GM18868 (cell line): ENCODE results near the gene SLC6A15.

Experiments used
- ATAC-seq: cut with Tn5 transposase; IDR thresholded peaks from one replicate; pipeline ENCODE4 v1.9.1; 2021; ENCODE audit warnings: mild to moderate bottlenecking, moderate library complexity; ENCODE audit not compliant: unreplicated experiment

The SLC6A15 gene

DNA sequence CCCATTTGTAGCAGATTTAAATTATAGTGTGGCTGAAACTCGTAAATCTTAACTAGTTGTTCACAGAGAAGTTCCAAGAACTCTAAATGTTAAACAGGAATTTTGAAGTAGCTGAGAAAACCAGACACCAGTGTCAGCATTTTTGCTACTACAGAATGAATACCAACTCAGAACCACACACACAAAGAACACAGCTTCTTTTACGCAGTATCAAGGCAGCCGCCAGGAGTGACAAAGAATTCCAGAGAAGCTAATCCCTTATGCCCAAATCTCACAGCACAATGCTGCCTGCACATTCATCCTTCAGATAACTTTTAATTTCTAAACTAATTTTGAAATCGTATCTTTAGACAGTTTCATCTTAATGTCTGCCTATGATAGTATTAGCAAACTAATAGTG is 37.4 kb downstream of the SLC6A15 start:
- no peak for ATAC-seq

DNA sequence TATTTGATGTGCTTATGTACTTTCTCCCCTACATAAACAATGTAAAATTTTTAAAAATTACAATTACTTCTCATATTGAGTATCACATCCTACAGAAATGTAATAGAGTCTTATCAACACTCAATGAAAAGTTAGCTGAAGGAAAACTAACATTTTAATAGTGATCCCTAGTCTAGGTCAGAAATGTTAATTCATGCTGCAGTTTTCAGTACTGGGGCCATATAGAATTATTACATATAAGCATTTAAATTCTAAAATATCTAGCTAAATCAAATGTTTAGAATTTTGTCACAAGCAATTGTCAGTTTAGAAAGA is 37.8 kb downstream of the SLC6A15 start:
- ATAC-seq = no peak

DNA sequence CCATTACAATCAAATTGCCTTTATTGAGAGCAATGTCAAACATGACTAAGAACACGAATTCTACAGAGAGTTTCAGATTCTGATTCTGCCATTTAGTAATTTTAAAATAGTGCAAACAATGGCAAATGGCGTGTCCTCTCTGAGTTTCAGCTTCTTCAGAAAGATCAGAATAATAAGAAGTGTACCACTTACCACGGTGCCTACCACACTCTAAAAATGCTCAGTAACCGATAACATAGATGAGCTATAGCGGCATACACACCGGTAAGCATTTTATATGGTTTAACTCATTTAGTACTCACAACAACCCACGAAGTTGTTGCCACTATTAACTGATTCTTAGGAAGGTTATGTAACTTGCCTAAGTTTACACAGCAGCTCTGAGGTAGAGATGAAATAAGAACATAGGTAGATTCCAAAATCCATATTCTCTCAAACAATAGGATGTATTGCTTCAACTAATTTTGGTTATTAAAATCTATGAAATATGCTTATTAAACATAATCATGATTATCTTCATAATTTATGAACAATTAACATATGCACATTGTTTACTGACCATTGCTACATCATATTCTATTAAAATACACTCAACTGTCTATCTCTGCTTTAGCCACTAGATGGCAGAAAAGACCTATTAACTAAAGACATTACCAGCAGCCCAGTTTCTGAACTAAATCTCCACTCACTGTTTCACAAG is 38.3 kb downstream of the SLC6A15 start:
- ATAC-seq = peak; percentile 94

DNA sequence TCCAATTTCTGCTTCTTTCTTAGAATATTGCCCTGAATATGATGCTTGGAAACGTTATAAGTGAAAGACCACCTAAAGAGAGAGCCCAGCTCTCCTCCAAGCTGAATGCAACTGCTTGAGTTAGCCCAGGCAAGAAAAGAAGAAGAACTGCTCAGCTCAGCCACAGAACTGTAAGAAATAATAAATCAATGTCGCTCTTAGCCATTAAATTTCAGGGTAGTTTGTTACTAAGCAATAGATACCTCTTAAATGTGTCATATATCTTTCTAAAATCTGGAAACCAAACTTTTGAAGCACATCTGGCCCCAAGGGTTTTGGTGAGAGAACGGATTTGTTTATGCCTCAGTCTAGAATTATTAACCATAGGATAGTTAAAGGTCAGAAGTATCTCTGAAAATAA is 50.4 kb downstream of the SLC6A15 start:
- ATAC-seq = no peak

DNA sequence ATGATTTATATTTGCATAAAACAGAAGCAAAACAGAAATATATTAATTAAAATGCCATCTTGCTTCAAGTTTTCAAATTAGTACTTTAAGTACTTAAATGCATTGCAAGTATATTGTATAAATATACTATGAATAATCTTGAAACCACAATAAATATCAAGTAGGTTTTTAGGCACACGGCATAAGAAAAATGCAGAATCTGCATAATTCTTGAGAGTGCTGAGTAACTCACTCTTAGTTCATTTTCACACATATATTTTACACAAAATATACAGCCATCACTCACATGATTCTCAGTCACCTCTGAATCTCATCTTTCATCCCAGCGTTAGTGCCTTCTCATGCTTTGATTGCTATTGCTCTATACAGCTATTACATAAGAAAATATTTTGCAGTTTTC is 51.9 kb downstream of the SLC6A15 start:
- no peak for ATAC-seq

DNA sequence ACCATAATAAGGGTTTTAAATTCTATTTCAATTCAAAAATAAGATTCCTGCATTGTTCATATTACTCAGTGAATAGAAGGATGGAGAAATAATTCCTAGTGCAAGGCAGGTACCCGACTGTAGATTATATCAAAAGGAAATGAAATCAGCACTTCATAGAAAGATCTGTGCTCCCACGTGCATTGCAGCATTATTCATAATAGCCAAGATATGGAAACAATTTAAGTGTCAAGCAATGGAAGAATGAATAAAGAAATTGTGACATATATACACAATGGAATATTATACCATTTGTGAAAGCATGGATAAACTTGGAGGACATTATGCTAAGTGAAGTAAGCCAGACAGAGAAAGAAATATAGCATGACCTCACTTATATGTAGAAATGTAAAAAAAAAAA is 53.8 kb downstream of the SLC6A15 start:
- no peak for ATAC-seq

DNA sequence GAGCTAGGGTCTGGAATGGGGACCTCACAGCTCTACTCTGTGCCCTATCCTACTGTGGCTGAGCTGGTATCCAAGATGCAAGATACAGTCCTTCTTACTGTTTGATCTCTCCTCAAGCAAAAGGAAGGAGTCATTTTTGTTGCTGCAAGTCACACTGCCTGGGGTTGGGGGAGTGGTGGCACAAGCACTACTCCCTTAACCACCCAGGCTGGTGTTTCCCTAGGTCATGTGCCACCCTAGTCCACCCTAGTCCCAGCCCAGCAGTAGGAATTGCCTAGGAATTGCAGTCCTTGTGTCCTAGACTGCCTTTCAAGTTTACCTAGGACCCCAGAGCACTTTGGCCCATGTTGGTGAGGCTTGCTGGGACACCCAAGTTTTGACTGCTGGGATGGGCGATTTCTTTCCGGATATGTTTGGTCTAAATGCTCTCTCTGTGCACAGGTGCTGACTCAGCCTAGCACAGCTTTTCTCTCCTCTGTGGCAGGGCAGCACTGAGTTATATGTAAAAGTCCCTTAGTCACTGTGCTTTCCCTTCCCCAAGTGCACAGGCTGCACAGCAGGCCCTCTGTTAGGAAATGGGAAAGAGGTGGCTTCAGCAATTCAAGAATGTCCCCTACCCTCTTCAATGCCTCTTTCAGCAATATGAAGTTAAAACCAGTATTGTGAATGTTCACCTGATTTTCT is 54.9 kb downstream of the SLC6A15 start:
- peak; percentile 36 for ATAC-seq

DNA sequence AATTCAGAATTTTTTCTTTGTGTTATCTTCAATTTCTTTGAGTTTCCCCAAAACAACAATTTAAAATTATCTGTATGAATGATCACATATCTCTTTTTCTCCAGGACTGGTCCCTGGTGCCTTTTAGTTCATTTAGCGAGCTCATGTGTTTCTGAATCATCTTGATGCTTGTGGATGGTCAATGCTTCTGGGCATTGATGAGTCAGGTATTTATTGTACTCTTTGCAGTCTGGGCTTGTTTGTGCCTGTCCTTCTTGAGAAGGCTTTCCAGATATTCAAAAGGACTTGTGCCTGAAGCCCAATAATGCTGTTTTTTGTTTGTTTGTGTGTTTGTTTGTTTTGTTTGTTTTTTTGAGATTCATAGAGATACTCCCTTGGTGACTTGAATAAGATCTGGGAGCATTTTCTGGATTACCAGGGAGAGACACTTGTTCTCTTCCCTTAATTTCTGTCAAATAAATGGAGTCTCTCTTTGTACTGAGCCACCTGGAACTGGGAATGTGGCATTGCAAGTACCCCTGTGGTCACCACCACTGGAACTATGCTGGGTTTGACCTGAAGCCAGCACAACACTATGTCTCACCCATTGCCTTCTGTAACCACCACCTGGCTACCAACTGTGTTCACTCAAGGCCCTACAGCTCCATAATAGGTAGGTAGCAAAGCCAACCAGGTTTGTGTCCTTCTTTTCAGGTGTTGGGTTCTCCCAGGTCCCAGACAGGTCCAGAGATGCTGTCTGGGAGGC is 56.3 kb downstream of the SLC6A15 start:
- no peak for ATAC-seq

DNA sequence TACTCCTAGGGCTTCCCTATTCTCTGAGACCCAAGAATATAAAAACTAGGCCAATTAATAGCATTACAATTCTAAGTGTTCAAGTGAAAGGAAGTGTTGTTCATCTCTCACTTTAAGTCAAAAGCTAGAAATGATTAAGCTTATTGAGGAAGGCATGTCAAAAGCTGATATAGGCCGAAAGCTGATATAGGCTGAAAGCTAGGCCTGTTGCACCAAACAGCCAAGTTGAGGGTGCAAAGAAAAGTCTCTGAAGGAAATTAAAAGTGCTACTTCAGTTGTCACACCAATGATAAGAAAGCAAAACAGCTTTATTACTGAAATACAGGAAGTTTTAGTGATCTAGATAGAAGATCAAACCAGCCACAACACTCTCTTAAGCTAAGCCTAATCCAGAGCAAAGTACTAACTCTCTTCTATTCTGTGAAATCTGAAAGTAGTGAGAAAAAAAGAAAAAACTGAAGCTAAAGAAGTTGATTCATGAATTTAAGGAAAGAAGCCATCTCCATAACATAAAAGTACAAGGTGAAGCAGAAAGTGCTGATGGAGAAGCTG is 68.9 kb downstream of the SLC6A15 start:
- no peak for ATAC-seq

DNA sequence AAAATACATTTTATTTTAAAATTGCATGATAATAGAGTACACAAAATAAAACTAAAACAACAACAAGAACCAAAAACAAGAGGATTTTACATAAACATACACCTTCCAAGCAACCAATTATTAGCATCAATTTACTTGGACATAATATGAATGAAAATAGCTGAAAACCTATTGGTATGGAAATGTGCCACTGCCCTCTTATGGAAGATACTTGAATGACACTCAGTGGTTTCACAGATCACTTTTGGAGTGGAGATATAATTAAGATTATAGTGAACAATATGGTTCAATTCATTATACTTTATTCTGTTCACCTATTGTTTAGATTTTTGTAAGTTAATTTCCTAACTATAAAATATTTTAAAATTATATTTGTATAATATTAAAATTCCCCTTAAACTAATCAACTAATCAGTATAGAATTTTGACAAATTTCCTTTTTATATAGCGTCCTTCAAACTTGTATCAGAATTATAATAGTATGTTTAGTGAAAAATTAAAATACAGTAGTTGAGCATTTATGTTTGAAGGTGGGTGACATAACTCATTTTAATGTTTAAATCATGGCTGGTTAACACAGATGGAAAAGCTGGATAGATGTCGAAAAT is 70.1 kb downstream of the SLC6A15 start:
- ATAC-seq = peak; percentile 83

DNA sequence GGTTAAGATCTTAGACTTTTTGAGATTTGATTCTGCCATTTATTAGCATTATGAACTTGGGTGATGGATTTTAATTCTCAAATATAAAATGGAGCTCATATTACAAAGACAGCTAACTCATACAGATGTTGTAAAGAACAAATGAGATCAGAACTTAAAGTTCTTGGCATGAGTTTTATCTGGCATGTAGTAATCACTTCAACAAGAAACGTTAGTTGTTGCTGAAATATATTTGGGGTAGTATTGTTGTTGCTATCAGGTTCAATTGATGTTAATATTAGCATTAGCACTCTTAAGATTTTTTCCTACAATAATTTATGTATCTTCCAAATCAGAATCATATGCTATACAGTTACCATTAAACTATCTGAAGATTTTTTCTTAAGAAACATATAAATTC is 71.0 kb downstream of the SLC6A15 start:
- ATAC-seq = no peak

DNA sequence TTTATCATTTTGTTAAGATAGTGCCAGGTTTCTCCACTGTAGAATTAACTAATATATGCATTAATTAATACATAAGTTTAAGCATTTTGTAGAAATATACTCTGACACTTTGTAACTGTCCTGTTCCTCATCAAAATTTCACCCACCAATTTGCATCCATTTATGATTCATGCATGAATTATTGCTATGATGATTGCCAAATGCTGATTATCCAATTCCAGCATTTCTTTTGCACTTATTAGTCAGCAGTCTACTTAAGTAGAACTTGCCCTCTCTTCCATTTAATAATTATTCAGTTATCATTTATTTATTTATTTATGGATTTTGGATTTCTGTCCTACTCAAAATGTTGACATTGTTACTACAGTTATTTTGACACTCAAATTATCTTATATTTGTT is 72.2 kb downstream of the SLC6A15 start:
- ATAC-seq = no peak

DNA sequence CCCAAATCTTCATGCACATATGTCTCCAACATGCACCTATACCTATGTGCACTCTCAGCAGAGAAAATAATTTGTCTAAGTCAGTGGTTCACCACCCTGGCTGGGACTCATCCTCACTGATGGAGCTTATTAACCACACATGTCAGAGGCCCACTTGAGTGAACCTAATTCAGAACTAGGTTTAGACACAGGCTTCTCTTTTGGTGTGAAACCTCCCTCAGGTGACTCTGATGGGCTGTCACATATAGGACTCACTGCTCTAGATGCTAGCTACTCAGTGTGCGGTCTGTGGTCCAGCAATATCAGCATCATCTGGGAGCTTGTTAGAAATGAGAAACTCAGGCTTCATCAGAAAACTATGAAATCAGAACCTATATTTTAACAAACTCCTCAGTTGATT is 85.7 kb downstream of the SLC6A15 start:
- no peak for ATAC-seq

DNA sequence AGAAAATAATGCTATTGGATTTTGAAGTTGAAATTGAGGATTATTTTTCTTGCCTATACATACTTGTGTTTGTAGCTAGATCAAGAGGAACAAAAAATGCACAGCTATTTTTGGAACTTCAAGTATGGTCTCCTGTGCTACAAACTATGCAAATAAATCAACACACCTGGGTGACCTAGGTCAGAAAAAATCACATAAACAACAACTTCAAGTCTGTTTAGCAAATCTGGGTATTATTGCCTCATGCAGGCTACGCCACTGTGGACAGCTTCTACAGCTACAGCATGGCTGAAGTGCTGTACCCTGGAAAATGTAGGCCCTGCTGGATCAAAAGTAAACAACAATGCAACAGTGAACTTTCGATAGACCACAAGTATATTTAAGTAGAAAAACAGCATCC is 87.5 kb downstream of the SLC6A15 start:
- ATAC-seq = no peak

DNA sequence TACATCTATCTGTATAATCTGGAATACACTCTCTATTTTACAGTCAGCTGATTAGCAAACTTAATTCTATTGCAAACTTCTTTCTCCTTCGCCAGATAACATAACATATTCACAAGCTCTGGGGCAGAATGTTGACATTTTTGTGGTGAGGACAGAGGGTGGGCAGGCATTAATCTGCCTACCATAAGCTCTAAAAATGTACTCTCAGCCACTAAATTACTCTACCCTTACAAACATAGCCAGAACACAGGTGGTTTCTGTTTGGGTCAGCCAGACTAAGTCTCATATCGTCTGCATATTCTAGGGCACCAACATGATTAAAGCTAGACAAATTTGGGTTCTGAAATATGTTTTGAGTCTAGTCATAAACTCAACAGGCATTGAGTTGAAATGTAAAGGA is 90.1 kb downstream of the SLC6A15 start:
- ATAC-seq = no peak

DNA sequence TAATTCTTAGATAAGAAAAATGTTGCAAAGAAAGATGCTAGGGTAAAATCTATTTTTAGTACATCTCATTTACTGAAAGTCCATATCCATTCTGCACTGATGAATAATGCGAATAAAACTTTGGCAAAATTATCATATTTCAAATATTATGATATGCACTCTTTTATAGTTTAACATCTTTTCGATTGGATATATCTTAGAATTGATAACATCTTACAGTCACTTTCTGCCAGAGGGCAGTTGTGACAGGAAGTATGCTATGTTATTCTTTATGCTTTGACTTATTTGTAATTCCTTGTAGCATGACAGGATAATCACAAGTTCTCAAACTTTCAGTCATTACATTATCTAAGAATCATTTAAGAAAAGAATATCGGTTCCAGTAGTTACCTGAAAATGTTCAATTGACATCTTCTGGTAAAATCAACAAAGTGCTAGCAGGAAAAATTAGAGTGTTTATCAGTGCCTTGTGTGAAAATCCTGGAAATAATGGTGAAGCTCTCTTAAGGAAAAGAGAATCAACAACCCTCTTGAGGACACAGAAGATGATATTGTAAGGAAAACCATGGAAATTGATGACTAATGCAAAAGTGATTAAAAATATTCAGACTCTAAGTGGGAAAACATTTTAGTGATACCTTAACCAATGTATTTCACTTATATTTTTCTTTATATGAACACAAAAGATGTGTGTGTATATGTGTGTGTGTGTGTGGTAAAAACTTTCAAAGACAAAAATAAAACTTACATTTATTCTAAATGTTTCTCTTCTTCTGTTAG is 95.5 kb downstream of the SLC6A15 start:
- no peak for ATAC-seq

DNA sequence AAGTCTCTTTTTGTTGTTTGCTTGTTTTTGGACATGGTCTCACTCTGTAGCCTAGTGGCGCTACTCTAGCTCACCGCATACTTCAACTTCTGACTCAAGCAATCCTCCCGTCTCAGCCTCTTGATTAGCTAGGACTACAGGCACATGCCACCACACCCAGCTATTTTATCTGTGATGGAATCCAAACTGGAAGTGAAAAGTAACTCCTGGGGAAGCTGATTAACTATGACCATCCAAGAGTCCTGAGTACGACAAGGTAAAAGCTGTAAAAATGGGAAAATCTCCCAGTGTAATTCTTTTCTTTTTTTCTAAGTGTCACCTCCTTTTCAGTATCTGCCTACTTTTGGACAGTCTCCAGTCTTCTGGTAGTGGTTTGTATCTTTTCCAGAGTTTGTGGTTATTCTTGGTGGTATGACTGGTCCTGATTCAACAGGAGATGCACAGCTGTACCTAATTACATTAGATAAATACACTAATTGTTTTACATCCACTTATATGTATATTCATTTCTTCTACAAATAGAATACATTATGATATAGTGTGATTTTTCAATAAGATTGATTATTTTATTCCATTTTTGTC is 97.8 kb downstream of the SLC6A15 start:
- ATAC-seq = no peak

DNA sequence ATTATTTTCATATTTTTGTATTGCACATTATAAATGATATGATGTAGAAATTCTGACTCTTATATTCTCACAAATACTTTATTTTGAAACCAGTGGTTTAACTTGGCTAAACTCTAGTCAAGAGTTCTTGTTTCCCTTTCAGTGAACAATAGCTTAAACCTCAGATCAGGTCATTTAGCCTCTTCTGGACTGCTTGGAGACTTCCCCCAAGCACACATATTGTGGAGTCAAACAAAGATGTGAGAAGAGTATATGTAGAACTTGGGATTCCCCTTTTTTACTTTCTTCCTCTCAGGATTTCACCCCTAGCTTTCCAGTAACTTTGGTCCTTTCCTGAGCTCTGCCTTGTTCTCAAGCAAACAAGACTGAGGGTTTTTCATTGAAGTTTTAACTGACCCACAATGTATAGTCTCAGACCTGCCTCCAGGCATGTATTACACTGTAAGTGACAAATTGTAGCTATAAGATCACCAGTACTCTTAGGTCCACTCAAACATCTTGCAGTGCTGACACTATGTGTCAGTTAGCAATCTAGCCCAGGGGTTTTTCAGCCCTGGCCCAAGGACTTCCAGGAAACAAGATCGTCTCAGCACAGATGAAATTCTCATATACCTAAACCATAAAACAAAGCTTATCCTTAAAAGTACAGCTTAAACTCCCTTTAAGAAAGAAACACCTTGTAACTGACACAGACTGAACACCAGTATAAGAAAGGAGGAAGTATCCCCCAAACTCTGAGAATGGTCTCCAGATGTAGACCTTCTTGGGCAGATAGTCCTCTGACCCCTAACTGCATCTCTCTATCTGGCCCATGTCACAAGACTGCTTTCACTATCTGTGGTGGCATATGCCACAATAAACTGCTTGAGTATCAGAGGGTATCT is 98.6 kb downstream of the SLC6A15 start:
- peak; percentile 84 for ATAC-seq

DNA sequence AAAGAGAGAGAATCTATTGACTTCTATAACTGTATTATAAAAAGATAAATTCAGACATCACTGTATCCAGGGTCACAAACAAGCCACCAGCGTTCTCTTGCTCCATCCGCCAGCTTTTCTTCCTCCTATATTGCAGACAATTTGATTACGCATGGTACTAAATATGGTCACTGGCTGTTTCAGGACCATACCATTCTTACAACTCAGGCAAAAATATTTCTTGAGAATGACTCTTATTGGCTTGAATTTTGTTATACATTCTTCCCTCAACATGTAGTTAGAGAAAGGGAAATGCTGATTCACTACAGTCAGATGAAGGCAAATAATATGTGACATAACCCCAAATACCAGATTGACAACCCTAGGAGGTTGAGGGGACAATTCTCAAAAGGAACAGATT is 101.3 kb downstream of the SLC6A15 start:
- no peak for ATAC-seq
